DOHH2 (cell line): ENCODE results near the gene SLC34A3.
A peak's percentile ranks its signal among the peaks of the same experiment; 100 is the strongest.

Experiments used
- H3F3A ChIP-seq: fragments of 200-600 bp; sonication (generic), shearing (Covaris generic); 2 replicates; pipeline ENCODE4 v1.6.0; 2016; ENCODE audit warnings: antibody characterized with exemption, mild to moderate bottlenecking; ENCODE audit not compliant: control insufficient read depth, insufficient read depth
- H3K27ac ChIP-seq: fragments of 200-600 bp; sonication (generic); 2 replicates; pipeline ENCODE4 v1.5.1; 2014; ENCODE audit warnings: low read depth, mild to moderate bottlenecking, low read length, moderate library complexity
- H3K27me3 ChIP-seq: fragments of 200-600 bp; sonication (generic); 2 replicates; pipeline ENCODE4 v1.6.1; 2014; ENCODE audit warnings: mild to moderate bottlenecking, low read length, mixed read lengths; ENCODE audit not compliant: control insufficient read depth
- H3K36me3 ChIP-seq: fragments of 200-600 bp; sonication (generic); 2 replicates; pipeline ENCODE4 v1.6.1; 2014; ENCODE audit warnings: mild to moderate bottlenecking, low read length, moderate library complexity, mixed read lengths; ENCODE audit not compliant: control insufficient read depth
- H3K4me1 ChIP-seq: fragments of 200-600 bp; sonication (generic); 2 replicates; pipeline ENCODE4 v1.6.1; 2014; ENCODE audit warnings: mild to moderate bottlenecking, low read length, mixed read lengths; ENCODE audit not compliant: control insufficient read depth
- H3K4me2 ChIP-seq: fragments of 200-600 bp; sonication (generic); 2 replicates; pipeline ENCODE4 v1.6.0; 2014; ENCODE audit warnings: mild to moderate bottlenecking, low read length, moderate library complexity
- H3K4me3 ChIP-seq: fragments of 200-600 bp; sonication (generic); 2 replicates; pipeline ENCODE4 v1.5.1; 2014; ENCODE audit warnings: mild to moderate bottlenecking, low read length, mixed read lengths
- H3K79me2 ChIP-seq: fragments of 200-600 bp; sonication (generic); 2 replicates; pipeline ENCODE4 v1.6.1; 2014; ENCODE audit warnings: mild to moderate bottlenecking, low read length, mixed read lengths; ENCODE audit not compliant: control insufficient read depth
- H3K9me2 ChIP-seq: fragments of 200-600 bp; sonication (generic); replicated peaks from 2 replicates; pipeline ENCODE4 v1.6.1; 2014; ENCODE audit warnings: mild to moderate bottlenecking, low read length, mixed read lengths; ENCODE audit not compliant: control insufficient read depth
- H3K9me3 ChIP-seq: fragments of 200-600 bp; sonication (generic); 2 replicates; pipeline ENCODE4 v1.6.1; 2014; ENCODE audit warnings: antibody characterized with exemption, low read length, mixed read lengths; ENCODE audit not compliant: control insufficient read depth, insufficient read depth
- H4K20me1 ChIP-seq: fragments of 200-600 bp; sonication (generic); 2 replicates; pipeline ENCODE4 v1.6.0; 2014; ENCODE audit warnings: low read depth, mild to moderate bottlenecking, antibody characterized with exemption, low read length, moderate library complexity; ENCODE audit not compliant: control insufficient read depth, insufficient read depth
- EZH2phosphoT487 ChIP-seq: fragments of 200-600 bp; sonication (generic); IDR thresholded peaks from 2 replicates; pipeline ENCODE4 v1.6.1; 2017; ENCODE audit warnings: borderline replicate concordance, mild to moderate bottlenecking, antibody characterized with exemption, low read length, moderate library complexity, mixed read lengths
- TF ChIP-seq, protein P1 (sequence below): fragments of 200-600 bp; sonication (generic); IDR thresholded peaks from one replicate; pipeline ENCODE4 v1.5.1; 2014; ENCODE audit warnings: antibody characterized with exemption, mild to moderate bottlenecking, low read depth, low read length; ENCODE audit not compliant: poor library complexity, severe bottlenecking

SLC34A3 gene

DNA sequence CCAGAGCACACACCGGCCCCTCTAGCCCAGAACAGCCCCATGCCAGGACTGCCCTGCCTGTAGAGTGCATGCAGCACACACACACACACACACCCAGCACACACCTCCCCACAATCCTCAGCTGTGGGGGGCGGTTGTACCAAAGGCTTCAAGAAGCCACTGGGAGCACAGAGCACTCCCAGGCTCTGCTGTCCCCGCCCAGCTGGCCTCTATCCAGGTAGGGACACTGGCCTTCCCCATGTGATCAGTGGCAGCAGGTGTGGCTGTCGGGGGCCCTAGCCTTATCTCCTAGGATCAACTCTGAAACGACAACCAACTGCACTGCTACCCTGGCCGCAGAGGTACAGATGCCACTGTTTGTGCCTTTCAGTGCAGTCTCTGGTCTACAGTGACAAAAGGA lies 44.3 kb upstream of the SLC34A3 start:
- Histone ChIP-seq H3K36me3 (peaks cover 60% of the 10 kb centered on the region), H3K9me3 (no peaks in the 10 kb centered on the region), H3K9me2 (no peaks in the 10 kb centered on the region), H3K4me2 (peak overlapping the region; percentile 72), H3K27ac (no peak overlapping the region), H3K27me3 (no peaks in the 10 kb centered on the region), H3K79me2 (peaks cover 59% of the 10 kb centered on the region), H3F3A (no peaks in the 10 kb centered on the region), H3K4me1 (peaks cover 29% of the 10 kb centered on the region), H4K20me1 (no peaks in the 10 kb centered on the region), H3K4me3 (peak overlapping the region; percentile 95; the same call in 1 of the 2 replicates)
- no peak for TF ChIP-seq EZH2phosphoT487
- TF ChIP-seq, protein P1, sequence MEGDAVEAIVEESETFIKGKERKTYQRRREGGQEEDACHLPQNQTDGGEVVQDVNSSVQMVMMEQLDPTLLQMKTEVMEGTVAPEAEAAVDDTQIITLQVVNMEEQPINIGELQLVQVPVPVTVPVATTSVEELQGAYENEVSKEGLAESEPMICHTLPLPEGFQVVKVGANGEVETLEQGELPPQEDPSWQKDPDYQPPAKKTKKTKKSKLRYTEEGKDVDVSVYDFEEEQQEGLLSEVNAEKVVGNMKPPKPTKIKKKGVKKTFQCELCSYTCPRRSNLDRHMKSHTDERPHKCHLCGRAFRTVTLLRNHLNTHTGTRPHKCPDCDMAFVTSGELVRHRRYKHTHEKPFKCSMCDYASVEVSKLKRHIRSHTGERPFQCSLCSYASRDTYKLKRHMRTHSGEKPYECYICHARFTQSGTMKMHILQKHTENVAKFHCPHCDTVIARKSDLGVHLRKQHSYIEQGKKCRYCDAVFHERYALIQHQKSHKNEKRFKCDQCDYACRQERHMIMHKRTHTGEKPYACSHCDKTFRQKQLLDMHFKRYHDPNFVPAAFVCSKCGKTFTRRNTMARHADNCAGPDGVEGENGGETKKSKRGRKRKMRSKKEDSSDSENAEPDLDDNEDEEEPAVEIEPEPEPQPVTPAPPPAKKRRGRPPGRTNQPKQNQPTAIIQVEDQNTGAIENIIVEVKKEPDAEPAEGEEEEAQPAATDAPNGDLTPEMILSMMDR, result no peak

DNA sequence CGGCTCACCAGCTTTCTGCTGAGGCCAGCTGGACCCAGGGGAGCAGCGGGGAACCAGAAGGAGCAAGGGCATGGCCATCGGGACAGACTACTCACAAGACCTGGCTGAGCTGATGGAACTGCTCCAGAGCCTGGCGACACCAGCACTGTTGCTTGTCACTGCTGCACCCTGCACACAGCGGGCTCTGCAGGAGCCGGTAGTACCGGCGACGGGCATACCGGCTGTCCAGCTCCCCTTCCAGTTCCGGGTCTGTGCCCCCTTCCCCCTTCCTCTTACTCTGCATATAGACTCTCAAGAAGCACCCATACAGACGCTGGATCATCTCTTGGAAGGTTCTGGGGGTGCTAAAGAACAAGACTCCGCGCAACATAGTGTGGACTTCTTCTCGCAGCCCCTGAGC lies 43.3 kb upstream of the SLC34A3 start:
- Histone ChIP-seq H3K27ac (no peak overlapping the region), H3K36me3 (peaks cover 63% of the 10 kb centered on the region)

DNA sequence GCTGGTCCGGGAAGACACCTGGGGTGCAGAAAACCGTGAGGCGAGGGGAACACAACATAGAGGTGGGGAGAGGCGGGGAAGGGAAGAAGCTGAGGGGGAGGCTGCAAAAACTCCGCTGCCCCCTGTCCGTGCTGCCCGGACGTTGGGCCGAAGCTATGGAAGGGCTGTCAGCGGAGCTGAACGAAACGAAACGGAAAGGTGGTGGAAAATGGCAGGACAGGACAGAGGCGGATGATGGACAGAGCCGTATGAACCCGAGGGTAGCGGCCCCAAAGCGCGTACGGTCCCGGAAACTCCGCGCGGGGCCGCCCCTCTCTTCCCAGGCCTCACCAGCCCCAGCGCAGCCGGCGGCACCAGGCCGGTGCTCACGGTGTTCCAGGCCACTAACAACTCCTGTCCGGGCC lies 42.6 kb upstream of the SLC34A3 start:
- Histone ChIP-seq H3K79me2 (peaks cover 59% of the 10 kb centered on the region), H3K27me3 (no peaks in the 10 kb centered on the region), H3F3A (no peaks in the 10 kb centered on the region), H3K36me3 (peaks cover 58% of the 10 kb centered on the region), H3K4me2 (peak overlapping the region; percentile 72), H3K27ac (peak overlapping the region; percentile 83; the same call in 1 of the 2 replicates), H3K4me3 (peak overlapping the region; percentile 95), H4K20me1 (no peaks in the 10 kb centered on the region), H3K9me2 (no peaks in the 10 kb centered on the region), H3K4me1 (peaks cover 29% of the 10 kb centered on the region), H3K9me3 (no peaks in the 10 kb centered on the region)
- TF ChIP-seq, protein P1, result no peak
- TF ChIP-seq EZH2phosphoT487, result no peak

More for the DNA sequence above, 43.3 kb upstream of the SLC34A3 start:
- Histone ChIP-seq H3K4me1 (peaks cover 29% of the 10 kb centered on the region), H3K9me3 (no peaks in the 10 kb centered on the region), H3K79me2 (peaks cover 59% of the 10 kb centered on the region), H3K4me2 (peak overlapping the region; percentile 72), H3F3A (no peaks in the 10 kb centered on the region), H3K4me3 (peak overlapping the region; percentile 95), H4K20me1 (no peaks in the 10 kb centered on the region), H3K9me2 (no peaks in the 10 kb centered on the region), H3K27me3 (no peaks in the 10 kb centered on the region)
- no peak for TF ChIP-seq EZH2phosphoT487
- TF ChIP-seq, protein P1, result no peak
